Lower lobe of right lung (tissue), 2 donors: Measurements from ENCODE around the gene ZNF718. TPM values are rescaled to one million over a fixed set of nuclear protein-coding genes. Genes with fewer than 3 reads are reported as not detected.
"Not testable (repeated sequence)": the region's sequence is repeated elsewhere in the genome, so short reads cannot be mapped to it uniquely, and the experiment has no call there.

Experiments
- ATAC-seq, 2 donors: fragments of 200-7000 bp; cut with Tn5 transposase; one replicate each; pipeline ENCODE4 v1.9.1; 2020 to 2022; ENCODE audit warnings: mild to moderate bottlenecking in 2 of 2, moderate library complexity in 2 of 2
- DNase-seq: peaks from one replicate; pipeline ENCODE4 v3.0.0-alpha.2; 2020
- H3K27ac ChIP-seq: fragments of 200-600 bp; one replicate; pipeline ENCODE4 v1.8.0; 2022
- H3K27me3 ChIP-seq: fragments of 200-600 bp; one replicate; pipeline ENCODE4 v1.8.0; 2022; ENCODE audit warnings: low read depth
- H3K36me3 ChIP-seq: fragments of 200-600 bp; one replicate; pipeline ENCODE4 v1.8.0; 2022; ENCODE audit warnings: mild to moderate bottlenecking
- H3K4me1 ChIP-seq: fragments of 200-600 bp; one replicate; pipeline ENCODE4 v1.8.0; 2022
- H3K4me3 ChIP-seq: fragments of 200-600 bp; one replicate; pipeline ENCODE4 v1.8.0; 2022; ENCODE audit warnings: mild to moderate bottlenecking
- H3K9me3 ChIP-seq: fragments of 200-600 bp; one replicate; pipeline ENCODE4 v1.8.0; 2022
- CTCF ChIP-seq: fragments of 200-600 bp; IDR thresholded peaks from one replicate; pipeline ENCODE4 v1.8.0; 2022; ENCODE audit warnings: antibody characterized with exemption, mild to moderate bottlenecking
- intact Hi-C: fragments of 100-400 bp; cut with DNase I; formaldehyde crosslinking; loops from one replicate; pipeline ENCODE4 v1.11.0; 2022
- total RNA-seq: library from RNA; stranded (reverse); fragmentation: NEBNext Ultra II Directional; extraction: Animal tissue kit (Norgen Biotek cat#: 25700); gene quantifications from one replicate; pipeline ENCODE4 v1.2.1, GENCODE V29; 2021
- donor health status: DM: no; HTN: yes; CAD: no; lungs with severe emphysema.

Gene ZNF718
- total RNA-seq, 1 donor from 2014 or later, result 9.8 TPM

- Histone ChIP-seq H3K27me3 (peaks cover 4% of the 10 kb centered on the region), H3K36me3 (no peaks in the 10 kb centered on the region), H3K27ac (no peak overlapping the region), H3K9me3 (peaks cover 4% of the 10 kb centered on the region), H3K4me3 (no peak overlapping the region), H3K4me1 (peaks cover 4% of the 10 kb centered on the region)
- TF ChIP-seq CTCF, result no peak
- DNase-seq (no peak), ATAC-seq (no peak)
- intact Hi-C loops, result no loop called here
These were observed 86.8 kb downstream of the ZNF718 start for GRCh38 chr4:211033-211511.

DNA sequence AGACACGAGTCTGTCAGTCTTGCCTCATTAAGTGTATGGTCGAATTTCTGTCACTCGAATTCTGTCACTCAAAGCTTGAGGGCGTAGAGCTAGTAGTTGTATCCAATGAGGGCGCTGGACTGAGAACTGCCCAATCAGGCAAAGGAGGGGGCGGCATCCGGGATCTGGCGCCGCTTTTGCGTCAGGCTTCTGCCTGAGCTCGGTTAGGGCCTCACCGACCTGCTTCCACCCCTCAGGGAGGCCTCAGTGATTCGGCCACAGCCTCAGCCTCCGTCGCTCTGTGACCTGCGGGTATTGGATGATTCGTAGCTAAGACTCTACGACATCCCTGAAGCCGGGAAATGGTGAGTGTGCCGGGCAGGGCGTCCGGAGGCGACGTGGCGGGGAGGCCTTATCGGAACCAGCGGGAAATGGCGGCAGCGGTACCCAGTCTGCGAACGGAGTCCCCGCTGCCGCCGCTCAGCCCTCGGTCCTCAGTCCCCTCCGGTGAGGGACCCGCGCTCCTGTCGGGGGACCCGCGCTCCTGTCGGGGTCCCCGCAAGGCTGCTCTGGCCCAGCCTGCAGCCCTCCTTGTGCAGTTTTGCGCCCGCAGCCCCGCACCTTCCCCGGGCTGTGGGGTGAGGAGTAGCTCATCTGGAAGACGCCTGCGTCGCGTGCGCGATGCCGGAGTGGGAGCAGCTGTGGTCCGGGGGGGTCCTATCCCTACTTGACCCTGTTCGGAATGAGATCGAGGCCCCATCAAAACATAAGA is 88.3 kb downstream of the ZNF718 start:
- ATAC-seq, result peak; percentile 87
- Histone ChIP-seq H3K9me3 (peaks cover 4% of the 10 kb centered on the region), H3K4me3 (peak overlapping the region; percentile 60), H3K4me1 (peaks cover 4% of the 10 kb centered on the region), H3K27me3 (peaks cover 4% of the 10 kb centered on the region), H3K27ac (peak overlapping the region; percentile 73), H3K36me3 (no peaks in the 10 kb centered on the region)
- intact Hi-C loops, result no loop called here
- peak; percentile 61 for DNase-seq
- TF ChIP-seq CTCF, result no peak

GRCh38 chr4:213189-213535 is 88.9 kb downstream of the ZNF718 start:
- peak overlapping the region; percentile 60 for H3K4me3 ChIP-seq
- H3K27ac ChIP-seq, ATAC-seq, intact Hi-C loops, H3K27me3 ChIP-seq, H3K4me1 ChIP-seq, H3K9me3 ChIP-seq, DNase-seq, H3K36me3 ChIP-seq: not testable (repeated sequence)

Other genes with a start within 250 kb of the ZNF718 start
- 14.6 TPM for gene ZNF595, start 71.2 kb upstream of the ZNF718 start, total RNA-seq
- not detected for gene ZNF732, start 181.0 kb downstream of the ZNF718 start, total RNA-seq
- gene ZNF141, start 213.3 kb downstream of the ZNF718 start, total RNA-seq, result 23.9 TPM